Renal cortex interstitium (tissue), 15 donors: ENCODE results near the gene PLA2G1B. TPM values are rescaled to one million over a fixed set of nuclear protein-coding genes. Genes with fewer than 3 reads are reported as not detected.

Experiments
- DNase-seq, 11 donors: peaks; one replicate each; pipeline ENCODE4 v3.0.0-alpha.2; 2013; ENCODE audit warnings: low read depth in 9 of 11, low spot score in 4 of 11; ENCODE audit errors: extremely low read depth in 1 of 11
- long read RNA-seq, 16 experiments: transcript quantifications; one replicate each; lab custom pipeline, GENCODE V29; 2026
- polyA plus RNA-seq, 3 donors: library from polyadenylated mRNA; unstranded; fragments of 120-200 nt; gene quantifications; one replicate each; pipeline ENCODE4 v1.2.1, GENCODE V29; 2013; ENCODE audit not compliant: insufficient read length in 3 of 3

The PLA2G1B gene
- under 1 TPM; 0.50 to 0.91 (median 0.86) TPM for polyA plus RNA-seq
- long read RNA-seq, donor 1, partial matches to known transcripts = 0 of 1 reads
- long read RNA-seq, donor 1, other reads (novel, unspliced or antisense) = 0 of 1 reads
- long read RNA-seq, donor 2 = 0 reads
- long read RNA-seq, donor 3 = 0 reads
- long read RNA-seq, donor 4 = 0 reads
- long read RNA-seq, donor 5 = 0 reads
- long read RNA-seq, donor 6, partial matches to known transcripts = 0 of 1 reads
- long read RNA-seq, donor 6, other reads (novel, unspliced or antisense) = 0 of 1 reads
- long read RNA-seq, donor 7 = 0 reads
- long read RNA-seq, donor 8, partial matches to known transcripts = 0 of 1 reads
- long read RNA-seq, donor 8, other reads (novel, unspliced or antisense) = 0 of 1 reads
- long read RNA-seq, donor 9, partial matches to known transcripts = 0 of 1 reads
- long read RNA-seq, donor 9, other reads (novel, unspliced or antisense) = 0 of 1 reads
- long read RNA-seq, donor 10 = 0 reads
- long read RNA-seq, donor 11, partial matches to known transcripts = 0 of 1 reads
- long read RNA-seq, donor 11, other reads (novel, unspliced or antisense) = 0 of 1 reads
- long read RNA-seq, donor 12 = 0 reads
- long read RNA-seq, donor 13 = 0 reads
- long read RNA-seq, donor 14 = 0 reads
- long read RNA-seq, donor 15 = 0 reads
- long read RNA-seq, donor 16, partial matches to known transcripts = 0 of 1 reads
- long read RNA-seq, donor 16, other reads (novel, unspliced or antisense) = 0 of 1 reads

GRCh38 chr12:120327593-120327992 lies at the start of gene PLA2G1B:
TSS of gene PLA2G1B (minus strand) at chr12:120327779. CDS start at chr12:120327753, 26 bp downstream.
- no peak for DNase-seq

- peak in 4 of 11 donors; percentile 40 to 76 (median 68) for DNase-seq
Observed at GRCh38 chr12:120376934-120377572, 49.5 kb upstream of the PLA2G1B start.

GRCh38 chr12:120376416-120376815 lies 48.8 kb upstream of the PLA2G1B start:
- DNase-seq = no peak

GRCh38 chr12:120376009-120376408 lies 48.4 kb upstream of the PLA2G1B start:
- no peak for DNase-seq

GRCh38 chr12:120373683-120374082 lies 46.1 kb upstream of the PLA2G1B start:
- DNase-seq = no peak

- DNase-seq = no peak
Observed at GRCh38 chr12:120370343-120371243, 43.0 kb upstream of the PLA2G1B start.

- DNase-seq = no peak
Observed at GRCh38 chr12:120369603-120370342, 42.2 kb upstream of the PLA2G1B start.

- DNase-seq = no peak
Observed at GRCh38 chr12:120368789-120369602, 41.4 kb upstream of the PLA2G1B start, which contains the start of gene MSI1. TSS of gene MSI1 (minus strand) at chr12:120369164. CDS start at chr12:120369091, 73 bp downstream.

- DNase-seq = no peak
Observed at GRCh38 chr12:120367924-120368788, 40.6 kb upstream of the PLA2G1B start.

GRCh38 chr12:120367233-120367923 lies 39.8 kb upstream of the PLA2G1B start:
- DNase-seq = no peak

GRCh38 chr12:120366845-120367232 lies 39.3 kb upstream of the PLA2G1B start:
- DNase-seq = no peak

- no peak for DNase-seq
Observed at GRCh38 chr12:120366341-120366705, 38.7 kb upstream of the PLA2G1B start.

GRCh38 chr12:120365675-120366340 lies 38.2 kb upstream of the PLA2G1B start:
- DNase-seq = no peak

GRCh38 chr12:120364487-120364886 lies 36.9 kb upstream of the PLA2G1B start:
- no peak for DNase-seq

GRCh38 chr12:120363274-120363855 lies 35.8 kb upstream of the PLA2G1B start:
- DNase-seq = no peak
